NT2/D1 (cell line): ENCODE data around the gene PHAX.

Experiments
- SUZ12 ChIP-seq: IDR thresholded peaks from 2 replicates; pipeline ENCODE4 v1.6.1; 2011; ENCODE audit not compliant: insufficient read length, insufficient read depth; ENCODE audit errors: extremely low read depth
- YY1 ChIP-seq: IDR thresholded peaks from 2 replicates; pipeline ENCODE4 v1.6.1; 2011; ENCODE audit not compliant: insufficient read length, insufficient read depth
- ZNF274 ChIP-seq: IDR thresholded peaks from 2 replicates; pipeline ENCODE4 v1.6.1; 2011; ENCODE audit warnings: mild to moderate bottlenecking, low read depth, low read length

GRCh38 chr5:126576974-126577373, 23.8 kb upstream of the PHAX start:
- TF ChIP-seq YY1, result no peak
- no peak for TF ChIP-seq ZNF274
- no peak for TF ChIP-seq SUZ12
